HG02571 (cell line): Measurements from ENCODE around the gene AFAP1L2.

ENCODE experiments used
- ATAC-seq: cut with Tn5 transposase; IDR thresholded peaks from one replicate; pipeline ENCODE4 v1.9.1; 2021; ENCODE audit warnings: mild to moderate bottlenecking, moderate library complexity; ENCODE audit not compliant: unreplicated experiment

Gene AFAP1L2

GRCh38 chr10:114315566-114316420, 88.5 kb downstream of the AFAP1L2 start:
- no peak for ATAC-seq

- no peak for ATAC-seq
Observed at GRCh38 chr10:114313866-114314265, 90.4 kb downstream of the AFAP1L2 start.

GRCh38 chr10:114313139-114313538, 91.2 kb downstream of the AFAP1L2 start:
- no peak for ATAC-seq

GRCh38 chr10:114311496-114312209, 92.6 kb downstream of the AFAP1L2 start:
- ATAC-seq = no peak

GRCh38 chr10:114311023-114311422, 93.3 kb downstream of the AFAP1L2 start:
- no peak for ATAC-seq

GRCh38 chr10:114310346-114310745, 94.0 kb downstream of the AFAP1L2 start:
- ATAC-seq = no peak

GRCh38 chr10:114309364-114309651, 95.0 kb downstream of the AFAP1L2 start:
- no peak for ATAC-seq

- no peak for ATAC-seq
Observed at GRCh38 chr10:114308531-114309363, 95.6 kb downstream of the AFAP1L2 start.

GRCh38 chr10:114307731-114308130, 96.6 kb downstream of the AFAP1L2 start:
- no peak for ATAC-seq

- no peak for ATAC-seq
Observed at GRCh38 chr10:114306116-114306973, 98.0 kb downstream of the AFAP1L2 start.

- ATAC-seq = no peak
Observed at GRCh38 chr10:114305521-114305925, 98.8 kb downstream of the AFAP1L2 start.

- no peak for ATAC-seq
Observed at GRCh38 chr10:114304571-114305421, 99.5 kb downstream of the AFAP1L2 start.

- ATAC-seq = peak; percentile 83
Observed at GRCh38 chr10:114304017-114304570, 100.2 kb downstream of the AFAP1L2 start.

- ATAC-seq = no peak
Observed at GRCh38 chr10:114303556-114303955, 100.7 kb downstream of the AFAP1L2 start.

GRCh38 chr10:114301951-114302710, 102.2 kb downstream of the AFAP1L2 start:
- ATAC-seq = no peak

- ATAC-seq = no peak
Observed at GRCh38 chr10:114301177-114301576, 103.1 kb downstream of the AFAP1L2 start.

GRCh38 chr10:114300036-114300645, 104.2 kb downstream of the AFAP1L2 start:
- no peak for ATAC-seq

GRCh38 chr10:114297136-114297705, 107.1 kb downstream of the AFAP1L2 start:
- ATAC-seq = no peak
